DOHH2 (cell line): ENCODE data around the gene PMVK.

Experiments used
- H3F3A ChIP-seq: fragments of 200-600 bp; sonication (generic), shearing (Covaris generic); 2 replicates; pipeline ENCODE4 v1.6.0; 2016; ENCODE audit warnings: antibody characterized with exemption, mild to moderate bottlenecking; ENCODE audit not compliant: control insufficient read depth, insufficient read depth
- H3K27ac ChIP-seq: fragments of 200-600 bp; sonication (generic); 2 replicates; pipeline ENCODE4 v1.5.1; 2014; ENCODE audit warnings: low read depth, mild to moderate bottlenecking, low read length, moderate library complexity
- H3K27me3 ChIP-seq: fragments of 200-600 bp; sonication (generic); 2 replicates; pipeline ENCODE4 v1.6.1; 2014; ENCODE audit warnings: mild to moderate bottlenecking, low read length, mixed read lengths; ENCODE audit not compliant: control insufficient read depth
- H3K36me3 ChIP-seq: fragments of 200-600 bp; sonication (generic); 2 replicates; pipeline ENCODE4 v1.6.1; 2014; ENCODE audit warnings: mild to moderate bottlenecking, low read length, moderate library complexity, mixed read lengths; ENCODE audit not compliant: control insufficient read depth
- H3K4me1 ChIP-seq: fragments of 200-600 bp; sonication (generic); 2 replicates; pipeline ENCODE4 v1.6.1; 2014; ENCODE audit warnings: mild to moderate bottlenecking, low read length, mixed read lengths; ENCODE audit not compliant: control insufficient read depth
- H3K4me2 ChIP-seq: fragments of 200-600 bp; sonication (generic); 2 replicates; pipeline ENCODE4 v1.6.0; 2014; ENCODE audit warnings: mild to moderate bottlenecking, low read length, moderate library complexity
- H3K4me3 ChIP-seq: fragments of 200-600 bp; sonication (generic); 2 replicates; pipeline ENCODE4 v1.5.1; 2014; ENCODE audit warnings: mild to moderate bottlenecking, low read length, mixed read lengths
- H3K79me2 ChIP-seq: fragments of 200-600 bp; sonication (generic); 2 replicates; pipeline ENCODE4 v1.6.1; 2014; ENCODE audit warnings: mild to moderate bottlenecking, low read length, mixed read lengths; ENCODE audit not compliant: control insufficient read depth
- H3K9me2 ChIP-seq: fragments of 200-600 bp; sonication (generic); replicated peaks from 2 replicates; pipeline ENCODE4 v1.6.1; 2014; ENCODE audit warnings: mild to moderate bottlenecking, low read length, mixed read lengths; ENCODE audit not compliant: control insufficient read depth
- H3K9me3 ChIP-seq: fragments of 200-600 bp; sonication (generic); 2 replicates; pipeline ENCODE4 v1.6.1; 2014; ENCODE audit warnings: antibody characterized with exemption, low read length, mixed read lengths; ENCODE audit not compliant: control insufficient read depth, insufficient read depth
- H4K20me1 ChIP-seq: fragments of 200-600 bp; sonication (generic); 2 replicates; pipeline ENCODE4 v1.6.0; 2014; ENCODE audit warnings: low read depth, mild to moderate bottlenecking, antibody characterized with exemption, low read length, moderate library complexity; ENCODE audit not compliant: control insufficient read depth, insufficient read depth
- CTCF ChIP-seq: fragments of 200-600 bp; sonication (generic); IDR thresholded peaks from one replicate; pipeline ENCODE4 v1.5.1; 2014; ENCODE audit warnings: antibody characterized with exemption, mild to moderate bottlenecking, low read depth, low read length; ENCODE audit not compliant: poor library complexity, severe bottlenecking
- EZH2phosphoT487 ChIP-seq: fragments of 200-600 bp; sonication (generic); IDR thresholded peaks from 2 replicates; pipeline ENCODE4 v1.6.1; 2017; ENCODE audit warnings: borderline replicate concordance, mild to moderate bottlenecking, antibody characterized with exemption, low read length, moderate library complexity, mixed read lengths

Gene PMVK

GRCh38 chr1:154943649-154944400, 7.3 kb upstream of the PMVK start:
- no peaks in the 10 kb centered on the region for H3K27me3 ChIP-seq
- H3K36me3 ChIP-seq, result peaks cover 34% of the 10 kb centered on the region
- H3K4me1 ChIP-seq, result peaks cover 69% of the 10 kb centered on the region
- peak overlapping the region; percentile 86 for H3K4me2 ChIP-seq
- TF ChIP-seq CTCF (peak; percentile 97), EZH2phosphoT487 (no peak)
- peaks cover 20% of the 10 kb centered on the region for H3F3A ChIP-seq
- peak overlapping the region; percentile 94 for H3K27ac ChIP-seq
- H3K79me2 ChIP-seq, result peaks cover 48% of the 10 kb centered on the region
- no peaks in the 10 kb centered on the region for H4K20me1 ChIP-seq
- H3K9me3 ChIP-seq, result no peaks in the 10 kb centered on the region
- no peaks in the 10 kb centered on the region for H3K9me2 ChIP-seq
- H3K4me3 ChIP-seq, result peak overlapping the region; percentile 83

GRCh38 chr1:154941333-154942013, 5.0 kb upstream of the PMVK start:
- peaks cover 37% of the 10 kb centered on the region for H3F3A ChIP-seq

GRCh38 chr1:154940651-154941194, 4.2 kb upstream of the PMVK start:
- TF ChIP-seq EZH2phosphoT487 (no peak), CTCF (no peak)
- H3K4me3 ChIP-seq, result peak overlapping the region; percentile 83
- H4K20me1 ChIP-seq, result no peaks in the 10 kb centered on the region
- peaks cover 63% of the 10 kb centered on the region for H3K79me2 ChIP-seq
- H3K27ac ChIP-seq, result peak overlapping the region; percentile 94
- H3F3A ChIP-seq, result peaks cover 37% of the 10 kb centered on the region
- H3K4me1 ChIP-seq, result peaks cover 90% of the 10 kb centered on the region
- H3K27me3 ChIP-seq, result no peaks in the 10 kb centered on the region
- no peaks in the 10 kb centered on the region for H3K9me2 ChIP-seq
- H3K36me3 ChIP-seq, result peaks cover 27% of the 10 kb centered on the region
- no peaks in the 10 kb centered on the region for H3K9me3 ChIP-seq
- H3K4me2 ChIP-seq, result peak overlapping the region; percentile 86

More at GRCh38 chr1:154941333-154942013, 5.0 kb upstream of the PMVK start:
- H3K27ac ChIP-seq, result peak overlapping the region; percentile 94
- H3K4me2 ChIP-seq, result peak overlapping the region; percentile 86
- H3K9me2 ChIP-seq, result no peaks in the 10 kb centered on the region
- peaks cover 31% of the 10 kb centered on the region for H3K36me3 ChIP-seq
- H3K79me2 ChIP-seq, result peaks cover 55% of the 10 kb centered on the region
- peaks cover 84% of the 10 kb centered on the region for H3K4me1 ChIP-seq
- H3K27me3 ChIP-seq, result no peaks in the 10 kb centered on the region
- peak overlapping the region; percentile 83 for H3K4me3 ChIP-seq
- TF ChIP-seq EZH2phosphoT487, result no peak
- no peak for TF ChIP-seq CTCF
- no peaks in the 10 kb centered on the region for H3K9me3 ChIP-seq
- H4K20me1 ChIP-seq, result no peaks in the 10 kb centered on the region
